Measurements from ENCODE around the gene COPG1.
A peak's percentile ranks its signal among the peaks of the same experiment; 100 is the strongest.

COPG1 gene

DNA sequence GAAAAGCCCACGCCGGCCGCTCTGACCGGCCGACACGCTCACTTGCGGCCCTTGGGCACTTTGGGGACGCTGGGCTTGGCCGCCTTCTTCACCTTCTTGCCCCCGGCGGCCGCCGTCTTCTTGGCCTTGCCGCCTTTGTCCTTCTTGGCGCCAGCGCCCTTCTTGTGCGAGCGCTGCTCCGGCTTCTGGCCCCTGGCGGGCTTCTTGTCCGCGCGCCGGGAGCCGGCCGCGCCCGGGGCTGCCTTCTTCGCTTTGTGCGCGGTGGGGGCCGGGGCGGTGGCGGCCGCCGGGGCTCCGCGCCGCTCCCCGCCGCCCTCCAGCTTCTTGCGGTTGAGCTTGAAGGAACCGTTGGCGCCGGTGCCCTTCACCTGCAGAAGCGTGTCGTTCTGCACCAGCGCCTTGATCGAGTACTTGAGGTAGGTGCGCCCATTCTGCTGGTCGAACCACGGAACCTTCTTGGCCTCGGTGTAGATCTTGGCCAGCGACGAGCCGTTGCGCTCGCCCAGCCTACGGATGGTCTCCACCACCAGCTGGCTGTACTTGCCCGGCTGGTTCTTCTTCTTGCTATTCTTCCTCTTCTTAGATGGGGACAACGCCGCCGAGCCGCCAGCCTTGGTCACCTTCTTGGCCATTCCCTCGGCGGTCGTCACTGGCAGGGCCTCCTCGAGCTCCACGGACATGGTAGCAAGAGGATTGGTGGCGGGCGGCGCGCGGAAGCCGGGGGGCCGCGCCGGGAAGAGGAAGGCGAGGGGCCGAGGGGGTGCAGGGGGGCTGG lies 66.0 kb downstream of the COPG1 start:
- DNase-seq = no peak

GRCh38 chr3:129315998-129316247 lies 66.5 kb downstream of the COPG1 start:
- no peak for DNase-seq

- DNase-seq = peak; percentile 95
Measured at GRCh38 chr3:129316248-129317013, 67.0 kb downstream of the COPG1 start.

- no peak for DNase-seq
Measured at GRCh38 chr3:129317014-129317771, 67.8 kb downstream of the COPG1 start.

- no peak for DNase-seq
Measured at GRCh38 chr3:129317848-129318247, 68.4 kb downstream of the COPG1 start.

DNA sequence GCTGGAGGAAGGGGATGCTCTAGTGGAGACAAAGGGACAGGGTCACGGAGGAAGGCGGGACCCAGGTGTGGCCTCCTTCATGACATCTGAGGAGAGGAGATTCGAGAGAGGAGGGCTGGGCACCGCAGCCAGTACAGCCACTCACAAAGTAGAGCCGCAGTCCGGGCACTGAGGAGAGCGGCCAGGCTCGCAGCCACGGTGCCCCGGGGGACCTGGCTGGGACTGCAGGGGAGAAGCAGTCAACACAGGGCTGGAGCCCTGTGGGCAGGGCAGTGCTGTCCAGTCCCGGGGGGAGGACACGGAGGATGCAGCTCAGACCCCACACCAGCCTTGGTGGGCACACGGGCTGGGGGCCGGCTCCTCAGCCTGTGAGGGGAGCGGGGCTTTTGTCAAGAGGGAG lies 69.5 kb downstream of the COPG1 start:
- no peak for DNase-seq

DNA sequence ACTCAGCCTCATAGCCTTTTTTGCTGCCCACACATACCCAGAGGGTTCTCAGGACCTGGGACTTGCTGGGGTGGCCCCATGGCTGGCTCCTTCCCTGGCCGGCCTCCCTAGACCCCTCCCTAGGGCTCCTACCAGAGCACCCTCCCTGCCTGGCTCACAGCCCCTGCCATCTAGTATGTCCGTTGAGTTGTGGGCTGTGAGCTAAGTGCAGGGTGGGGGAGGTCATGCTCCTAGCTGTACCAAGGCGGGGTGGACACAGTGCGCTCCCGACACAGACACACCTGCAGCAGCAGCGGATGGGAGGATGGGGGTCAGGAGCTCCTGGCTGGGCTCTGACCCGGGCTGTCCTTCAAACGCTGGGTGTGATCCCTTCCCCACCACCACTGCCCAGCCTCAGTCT lies 70.9 kb downstream of the COPG1 start:
- no peak for DNase-seq

DNA sequence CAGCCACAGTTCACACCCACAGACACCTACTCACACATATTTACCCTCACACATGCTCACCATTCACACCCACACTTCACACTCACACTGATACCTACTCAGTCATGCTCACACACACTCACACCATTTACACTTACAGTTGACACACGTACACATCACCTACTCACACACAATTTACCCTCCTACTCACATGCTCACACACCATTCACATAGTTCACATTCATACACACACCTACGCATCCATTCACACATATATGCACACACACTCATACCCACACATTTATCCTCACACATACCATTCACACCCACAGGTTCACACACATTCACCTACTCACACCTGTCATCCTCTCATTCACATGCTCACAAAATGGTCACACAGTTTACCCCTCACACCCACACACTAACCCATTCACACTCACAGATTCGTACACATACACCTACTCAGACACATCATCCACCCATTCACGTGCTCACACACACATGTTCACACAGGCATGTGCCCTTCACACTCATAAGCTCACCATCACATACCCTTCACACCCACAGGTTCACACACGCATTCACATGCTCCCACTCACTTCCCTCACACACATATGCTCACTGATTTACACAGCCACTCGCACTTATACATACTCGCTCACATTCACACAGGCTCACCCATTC lies 71.5 kb downstream of the COPG1 start:
- no peak for DNase-seq

DNA sequence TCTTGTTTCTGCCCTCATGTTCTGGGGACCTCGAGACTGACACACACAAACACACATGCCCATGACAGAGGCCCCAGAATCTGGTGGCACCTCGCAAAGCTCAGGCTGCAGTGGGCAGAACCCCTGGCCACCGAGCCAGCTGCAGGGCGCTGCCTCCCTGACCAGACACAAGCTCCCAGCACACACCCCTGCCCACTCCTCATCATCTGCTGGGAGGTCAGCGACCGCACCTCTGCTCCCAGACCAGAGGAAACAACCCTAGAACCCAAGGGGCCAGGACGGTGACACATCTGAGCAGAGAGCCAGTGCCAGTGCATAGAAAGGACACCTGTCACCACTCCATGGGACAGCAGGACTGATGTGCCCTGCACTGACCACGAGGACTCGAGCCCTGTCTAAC lies 72.5 kb downstream of the COPG1 start:
- no peak for DNase-seq

DNA sequence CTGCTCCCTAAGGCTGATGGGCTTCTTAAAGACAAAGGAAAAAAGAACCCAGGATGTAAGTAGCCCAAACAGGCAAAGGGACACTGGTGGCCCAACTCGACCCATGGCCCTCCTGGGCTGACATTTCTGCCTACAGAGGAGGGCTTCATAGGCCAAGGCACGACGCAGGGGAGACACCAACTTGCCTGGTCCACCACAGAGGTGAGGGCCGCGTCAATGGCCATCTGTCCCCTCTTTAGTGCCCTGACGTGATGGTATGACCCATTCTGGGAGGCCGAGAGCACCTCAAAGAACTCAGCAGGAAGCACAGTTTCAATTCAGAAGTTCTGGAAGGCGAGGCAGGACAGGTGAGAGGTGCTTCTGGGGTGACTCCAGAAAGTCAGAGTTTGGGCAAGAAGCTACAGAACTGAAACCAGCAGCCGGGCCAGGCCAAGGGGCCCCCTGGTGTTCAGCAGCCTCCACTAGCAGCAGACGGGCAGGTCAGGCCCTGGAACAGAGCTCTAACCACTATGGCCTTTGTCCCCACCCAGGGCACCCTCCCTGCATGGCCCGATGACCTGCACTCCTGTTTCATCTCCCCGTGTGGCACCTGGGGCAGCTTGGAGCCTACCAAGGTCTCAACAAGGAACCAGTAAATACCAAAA lies 74.4 kb downstream of the COPG1 start:
- no peak for DNase-seq

DNA sequence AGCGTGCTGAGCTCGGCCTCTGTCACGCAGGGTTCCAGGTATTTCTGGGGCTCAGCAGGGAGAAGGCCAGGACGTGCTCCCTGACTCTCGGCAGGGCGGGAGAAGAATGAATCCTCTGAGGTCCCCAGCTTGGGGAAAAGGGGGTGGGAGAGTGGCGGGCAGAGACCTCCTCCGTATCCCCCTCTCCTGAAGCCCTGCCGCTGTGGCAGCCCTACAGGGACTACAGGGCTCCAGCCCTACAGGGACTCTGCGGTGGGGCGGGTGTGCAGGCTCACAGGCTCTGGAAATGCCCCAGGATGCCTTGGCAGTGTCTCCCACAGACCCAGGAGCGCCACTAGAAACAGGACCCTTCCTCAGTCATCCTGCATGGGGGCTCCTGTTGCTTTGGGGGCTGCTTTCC lies 75.4 kb downstream of the COPG1 start:
- no peak for DNase-seq

DNA sequence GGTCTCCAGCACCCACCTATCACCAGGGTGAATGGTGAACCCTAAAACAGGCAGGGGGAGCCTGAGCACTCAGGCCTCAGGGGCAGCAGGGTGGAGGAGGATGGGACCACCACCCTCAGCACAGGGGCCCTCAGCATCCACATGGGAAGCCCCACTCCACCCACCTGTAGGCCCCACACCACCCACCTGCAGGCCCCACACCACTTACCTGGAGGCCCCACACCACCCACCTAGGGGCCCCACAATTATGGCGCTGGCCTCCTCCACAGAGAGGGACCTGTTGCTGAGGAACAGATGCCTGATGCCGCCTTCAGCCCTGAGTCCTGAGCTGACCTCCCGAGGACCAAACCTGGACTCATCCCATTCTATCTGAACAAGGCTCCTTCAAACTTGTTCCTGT lies 76.0 kb downstream of the COPG1 start:
- DNase-seq = no peak

DNA sequence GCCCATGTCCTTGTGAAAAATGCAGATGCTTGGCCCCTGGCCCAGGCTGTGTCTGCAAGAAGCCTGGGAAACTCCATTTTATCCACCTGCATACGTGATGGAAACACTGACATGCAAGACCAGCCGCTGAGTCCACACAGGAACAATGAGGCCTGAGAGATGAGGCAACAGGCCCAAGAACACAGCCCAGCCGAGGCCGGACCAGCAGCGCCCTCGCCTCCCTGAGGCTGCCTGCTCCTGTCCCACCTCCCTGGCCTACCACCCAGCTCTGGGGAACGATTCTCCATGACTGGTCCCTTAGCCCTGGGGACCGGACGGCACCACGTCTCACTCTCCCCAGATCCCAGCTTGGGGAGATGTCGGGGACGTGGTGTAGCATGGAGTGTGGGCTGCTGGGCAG lies 76.7 kb downstream of the COPG1 start:
- DNase-seq = no peak

GRCh38 chr3:129326595-129326994 lies 77.2 kb downstream of the COPG1 start:
- DNase-seq = no peak

All from activated T-cell treated with anti-CD3 and anti-CD28 coated beads for 4 hours (primary cell).